Suprapubic skin (tissue), 3 donors: ENCODE measurements around the gene ZKSCAN1.

ENCODE experiments used
- EP300 ChIP-seq: sonication (generic); formaldehyde crosslinking; IDR thresholded peaks from one replicate; pipeline ENCODE4 v1.6.1; 2017; ENCODE audit warnings: antibody characterized with exemption
- TF ChIP-seq, protein P1 (sequence below), 2 donors: fragments of 200-600 bp in 1 of 2; fragments of 450-650 bp in 1 of 2; sonication (generic) in 1 of 2; IDR thresholded peaks; one replicate each; pipeline ENCODE4 v1.5.1; 2016 to 2019; ENCODE audit warnings: antibody characterized with exemption in 2 of 2, mild to moderate bottlenecking in 1 of 2, moderate library complexity in 1 of 2

GRCh38 chr7:100013328-100013676, 2.1 kb upstream of the ZKSCAN1 start:
- TF ChIP-seq, protein P1, sequence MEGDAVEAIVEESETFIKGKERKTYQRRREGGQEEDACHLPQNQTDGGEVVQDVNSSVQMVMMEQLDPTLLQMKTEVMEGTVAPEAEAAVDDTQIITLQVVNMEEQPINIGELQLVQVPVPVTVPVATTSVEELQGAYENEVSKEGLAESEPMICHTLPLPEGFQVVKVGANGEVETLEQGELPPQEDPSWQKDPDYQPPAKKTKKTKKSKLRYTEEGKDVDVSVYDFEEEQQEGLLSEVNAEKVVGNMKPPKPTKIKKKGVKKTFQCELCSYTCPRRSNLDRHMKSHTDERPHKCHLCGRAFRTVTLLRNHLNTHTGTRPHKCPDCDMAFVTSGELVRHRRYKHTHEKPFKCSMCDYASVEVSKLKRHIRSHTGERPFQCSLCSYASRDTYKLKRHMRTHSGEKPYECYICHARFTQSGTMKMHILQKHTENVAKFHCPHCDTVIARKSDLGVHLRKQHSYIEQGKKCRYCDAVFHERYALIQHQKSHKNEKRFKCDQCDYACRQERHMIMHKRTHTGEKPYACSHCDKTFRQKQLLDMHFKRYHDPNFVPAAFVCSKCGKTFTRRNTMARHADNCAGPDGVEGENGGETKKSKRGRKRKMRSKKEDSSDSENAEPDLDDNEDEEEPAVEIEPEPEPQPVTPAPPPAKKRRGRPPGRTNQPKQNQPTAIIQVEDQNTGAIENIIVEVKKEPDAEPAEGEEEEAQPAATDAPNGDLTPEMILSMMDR (IDR thresholded peaks at IDR 0.05), result no peak
- no peak for TF ChIP-seq EP300
